Mesenchymal stem cell (in vitro differentiated cells and primary cell): Measurements from ENCODE around the gene PTPRN.

Experiments used
- DNase-seq: peaks from one replicate; pipeline ENCODE4 v3.0.0-alpha.2; 2013
- H2AFZ ChIP-seq: one replicate; pipeline ENCODE4 v1.6.1; 2013; ENCODE audit warnings: low read depth, mild to moderate bottlenecking, control low read depth, inconsistent platforms, low read length, moderate library complexity
- H2AK5ac ChIP-seq: 2 replicates; pipeline ENCODE4 v1.6.1; 2013; ENCODE audit warnings: low read length, moderate library complexity, mild to moderate bottlenecking, inconsistent platforms; ENCODE audit not compliant: severe bottlenecking
- H2BK120ac ChIP-seq: one replicate; pipeline ENCODE4 v1.6.1; 2013; ENCODE audit warnings: low read depth, mild to moderate bottlenecking, inconsistent platforms, low read length, moderate library complexity
- H2BK12ac ChIP-seq, 2 experiments: one replicate each; pipeline ENCODE4 v1.6.1; 2013; ENCODE audit warnings: inconsistent platforms in 2 of 2, low read length in 2 of 2, mild to moderate bottlenecking in 2 of 2, moderate library complexity in 2 of 2, control low read depth in 1 of 2
- H2BK15ac ChIP-seq: one replicate; pipeline ENCODE4 v1.6.1; 2013; ENCODE audit warnings: mild to moderate bottlenecking, low read depth, inconsistent platforms; ENCODE audit not compliant: poor library complexity, severe bottlenecking
- H2BK5ac ChIP-seq: 2 replicates; pipeline ENCODE4 v1.6.1; 2013; ENCODE audit warnings: low read depth, mild to moderate bottlenecking, low read length, control low read depth, inconsistent platforms; ENCODE audit not compliant: poor library complexity, severe bottlenecking
- H3K14ac ChIP-seq, 2 experiments: one replicate each; pipeline ENCODE4 v1.6.1; 2013; ENCODE audit warnings: inconsistent platforms in 2 of 2, low read length in 2 of 2, control low read depth in 1 of 2, mild to moderate bottlenecking in 1 of 2, moderate library complexity in 1 of 2
- H3K18ac ChIP-seq, 2 experiments: one replicate each; pipeline ENCODE4 v1.6.1; 2013; ENCODE audit warnings: inconsistent platforms in 2 of 2, low read length in 2 of 2, control low read depth in 1 of 2, low read depth in 1 of 2, mild to moderate bottlenecking in 1 of 2
- H3K23ac ChIP-seq, 2 experiments: one replicate each; pipeline ENCODE4 v1.6.1; 2013; ENCODE audit warnings: inconsistent platforms in 2 of 2, low read length in 2 of 2, mild to moderate bottlenecking in 2 of 2, moderate library complexity in 2 of 2, control low read depth in 1 of 2
- H3K27ac ChIP-seq: 2 replicates; pipeline ENCODE4 v1.5.1; 2013; ENCODE audit warnings: mild to moderate bottlenecking, moderate library complexity, low read length, control low read depth, inconsistent platforms; ENCODE audit not compliant: poor library complexity, severe bottlenecking
- H3K27me3 ChIP-seq, 2 experiments: 2 replicates each; pipeline versions ENCODE4 v1.6.1 to v1.7.0; 2013; ENCODE audit warnings: low read length in 2 of 2, mild to moderate bottlenecking in 2 of 2, moderate library complexity in 2 of 2, control low read depth in 1 of 2, inconsistent platforms in 1 of 2; ENCODE audit not compliant: control insufficient read depth in 1 of 2, insufficient read depth in 1 of 2
- H3K36me3 ChIP-seq, 2 experiments: 2 replicates each; pipeline versions ENCODE4 v1.6.1 to v1.7.0; 2013; ENCODE audit warnings: low read length in 2 of 2, control low read depth in 1 of 2, inconsistent platforms in 1 of 2, low read depth in 1 of 2, mild to moderate bottlenecking in 1 of 2; ENCODE audit not compliant: insufficient read depth in 2 of 2, control insufficient read depth in 1 of 2
- H3K4ac ChIP-seq, 2 experiments: one replicate each; pipeline ENCODE4 v1.6.1; 2013; ENCODE audit warnings: inconsistent platforms in 2 of 2, low read length in 2 of 2, mild to moderate bottlenecking in 2 of 2, moderate library complexity in 2 of 2, control low read depth in 1 of 2, low read depth in 1 of 2
- H3K4me1 ChIP-seq: 2 replicates; pipeline ENCODE4 v1.6.1; 2013; ENCODE audit warnings: low read depth, low read length, control low read depth; ENCODE audit not compliant: control insufficient read depth, insufficient read depth
- H3K4me2 ChIP-seq: 2 replicates; pipeline ENCODE4 v1.6.1; 2013; ENCODE audit warnings: low read length, mild to moderate bottlenecking, inconsistent platforms; ENCODE audit not compliant: poor library complexity, severe bottlenecking
- H3K4me3 ChIP-seq, 2 experiments: 2 replicates each; pipeline versions ENCODE4 v1.5.1 to v1.7.0; 2013; ENCODE audit warnings: low read length in 2 of 2, mild to moderate bottlenecking in 2 of 2, control low read depth in 1 of 2, low read depth in 1 of 2; ENCODE audit not compliant: insufficient read depth in 1 of 2
- H3K79me1 ChIP-seq: replicated peaks from 2 replicates; pipeline ENCODE4 v1.6.1; 2013; ENCODE audit warnings: mild to moderate bottlenecking, control low read depth, low read length, inconsistent platforms; ENCODE audit not compliant: poor library complexity, severe bottlenecking
- H3K9ac ChIP-seq: 2 replicates; pipeline ENCODE4 v1.7.0; 2013; ENCODE audit warnings: mild to moderate bottlenecking, low read length, moderate library complexity
- H3K9me3 ChIP-seq: 2 replicates; pipeline ENCODE4 v1.7.0; 2013; ENCODE audit warnings: mild to moderate bottlenecking, low read length; ENCODE audit not compliant: control insufficient read depth
- H4K8ac ChIP-seq: one replicate; pipeline ENCODE4 v1.6.1; 2013; ENCODE audit warnings: inconsistent platforms, mild to moderate bottlenecking, low read length, moderate library complexity
- H4K91ac ChIP-seq: one replicate; pipeline ENCODE4 v1.6.1; 2013; ENCODE audit warnings: mild to moderate bottlenecking, low read length, inconsistent platforms
- WGBS: methylation state at CpG from one replicate; pipeline ENCODE4 v1.1.7; 2013; ENCODE audit warnings: mixed read lengths; 5-methylcytosine and 5-hydroxymethylcytosine counted together

The PTPRN gene

GRCh38 chr2:219254590-219255201 lies 54.5 kb downstream of the PTPRN start:
- Histone ChIP-seq H3K23ac (peak overlapping the region in 1 of 2 experiments; percentile 19), H3K4me2 (peak overlapping the region; percentile 100), H2BK5ac (no peak overlapping the region), H2BK12ac (no peak overlapping the region), H4K91ac (no peak overlapping the region), H3K4ac (no peak overlapping the region), H3K36me3 (peaks cover 7 to 14% of the 10 kb centered on the region in 2 experiments), H3K14ac (no peak overlapping the region), H3K4me3 (peak overlapping the region; percentile 57 to 85), H2BK120ac (no peak overlapping the region), H3K4me1 (peaks cover 44% of the 10 kb centered on the region), H4K8ac (no peak overlapping the region), H3K27ac (no peak overlapping the region), H3K79me1 (peaks cover 2% of the 10 kb centered on the region), H2AK5ac (no peak overlapping the region), H3K9me3 (no peaks in the 10 kb centered on the region), H3K18ac (no peak overlapping the region), H3K9ac (peak overlapping the region; percentile 52), H2AFZ (peak overlapping the region; percentile 57), H2BK15ac (no peak overlapping the region), H3K27me3 (peaks cover 5 to 20% of the 10 kb centered on the region in 2 experiments)
- WGBS: 31% methylated on average over 11 of the region's 12 CpGs
- peak; percentile 54 for DNase-seq

- no peak within 1 kb of the TSS for H4K91ac ChIP-seq
- peaks cover 2% of the 10 kb centered on the region for H3K79me1 ChIP-seq
- peak within 1 kb of the TSS; percentile 70 for H3K9ac ChIP-seq
- peak within 1 kb of the TSS; percentile 53 for H2BK5ac ChIP-seq
- H3K18ac ChIP-seq: peak within 1 kb of the TSS; percentile 8 to 61
- H3K36me3 ChIP-seq: peaks cover 9 to 14% of the 10 kb centered on the region in 2 experiments
- H3K4ac ChIP-seq: peak within 1 kb of the TSS in 1 of 2 experiments; percentile 17
- H2BK120ac ChIP-seq: no peak within 1 kb of the TSS
- H2AK5ac ChIP-seq: no peak within 1 kb of the TSS
- H3K27ac ChIP-seq: peak within 1 kb of the TSS; percentile 38
- peak within 1 kb of the TSS; percentile 14 for H4K8ac ChIP-seq
- H2AFZ ChIP-seq: peak within 1 kb of the TSS; percentile 57
- H3K23ac ChIP-seq: peak within 1 kb of the TSS in 1 of 2 experiments; percentile 74
- WGBS: under 1% methylated on average over 76 of the region's 76 CpGs
- no peaks in the 10 kb centered on the region for H3K9me3 ChIP-seq
- DNase-seq: peak; percentile 63
- peak within 1 kb of the TSS; percentile 100 for H3K4me2 ChIP-seq
- peaks cover 49% of the 10 kb centered on the region for H3K4me1 ChIP-seq
- H2BK12ac ChIP-seq: peak within 1 kb of the TSS in 1 of 2 experiments; percentile 64
- peak within 1 kb of the TSS; percentile 64 to 85 for H3K4me3 ChIP-seq
- H3K27me3 ChIP-seq: peaks cover 0 to 16% of the 10 kb centered on the region in 2 experiments
- peak within 1 kb of the TSS in 1 of 2 experiments; percentile 61 for H3K14ac ChIP-seq
- H2BK15ac ChIP-seq: no peak within 1 kb of the TSS
Observed at GRCh38 chr2:219253753-219254589, 55.2 kb downstream of the PTPRN start, which contains the start of gene TUBA4A. Gene TUBA4A (minus strand): TSS chr2:219253918. CDS start chr2:219253858, 60 bp downstream.

GRCh38 chr2:219252900-219253752 lies 56.1 kb downstream of the PTPRN start, which contains the start of gene TUBA4B:
Gene TUBA4B (plus strand): TSS chr2:219253243. CDS start chr2:219253408, 165 bp downstream.
- H2BK120ac ChIP-seq: no peak within 1 kb of the TSS
- H3K9me3 ChIP-seq: no peaks in the 10 kb centered on the region
- H2AFZ ChIP-seq: peak within 1 kb of the TSS; percentile 57
- DNase-seq: peak; percentile 32
- H3K14ac ChIP-seq: peak within 1 kb of the TSS in 1 of 2 experiments; percentile 61
- H3K23ac ChIP-seq: peak within 1 kb of the TSS in 1 of 2 experiments; percentile 74
- H4K91ac ChIP-seq: no peak within 1 kb of the TSS
- peak within 1 kb of the TSS; percentile 99 for H3K27ac ChIP-seq
- peak within 1 kb of the TSS; percentile 100 for H3K4me2 ChIP-seq
- 2% methylated on average over 31 of the region's 49 CpGs for WGBS
- no peak within 1 kb of the TSS for H2BK15ac ChIP-seq
- peak within 1 kb of the TSS; percentile 70 for H3K9ac ChIP-seq
- peak within 1 kb of the TSS in 1 of 2 experiments; percentile 17 for H3K4ac ChIP-seq
- peaks cover 0 to 16% of the 10 kb centered on the region in 2 experiments for H3K27me3 ChIP-seq
- H3K36me3 ChIP-seq: peaks cover 17 to 18% of the 10 kb centered on the region in 2 experiments
- H3K79me1 ChIP-seq: peaks cover 2% of the 10 kb centered on the region
- H3K18ac ChIP-seq: peak within 1 kb of the TSS; percentile 8 to 61
- H2BK12ac ChIP-seq: peak within 1 kb of the TSS in 1 of 2 experiments; percentile 64
- peak within 1 kb of the TSS; percentile 14 for H4K8ac ChIP-seq
- peaks cover 57% of the 10 kb centered on the region for H3K4me1 ChIP-seq
- H2BK5ac ChIP-seq: peak within 1 kb of the TSS; percentile 53
- H2AK5ac ChIP-seq: peak within 1 kb of the TSS; percentile 89
- peak within 1 kb of the TSS; percentile 64 to 85 for H3K4me3 ChIP-seq
